ENCODE data around the gene SELENOO. TPM values are rescaled to one million over a fixed set of nuclear protein-coding genes. Genes with fewer than 3 reads are reported as not detected.

The SELENOO gene
- polyA plus RNA-seq, 1 donor: 20.6 TPM

GRCh38 chr22:50216684-50217520 is 16.1 kb downstream of the SELENOO start:
- no peak for DNase-seq

DNA sequence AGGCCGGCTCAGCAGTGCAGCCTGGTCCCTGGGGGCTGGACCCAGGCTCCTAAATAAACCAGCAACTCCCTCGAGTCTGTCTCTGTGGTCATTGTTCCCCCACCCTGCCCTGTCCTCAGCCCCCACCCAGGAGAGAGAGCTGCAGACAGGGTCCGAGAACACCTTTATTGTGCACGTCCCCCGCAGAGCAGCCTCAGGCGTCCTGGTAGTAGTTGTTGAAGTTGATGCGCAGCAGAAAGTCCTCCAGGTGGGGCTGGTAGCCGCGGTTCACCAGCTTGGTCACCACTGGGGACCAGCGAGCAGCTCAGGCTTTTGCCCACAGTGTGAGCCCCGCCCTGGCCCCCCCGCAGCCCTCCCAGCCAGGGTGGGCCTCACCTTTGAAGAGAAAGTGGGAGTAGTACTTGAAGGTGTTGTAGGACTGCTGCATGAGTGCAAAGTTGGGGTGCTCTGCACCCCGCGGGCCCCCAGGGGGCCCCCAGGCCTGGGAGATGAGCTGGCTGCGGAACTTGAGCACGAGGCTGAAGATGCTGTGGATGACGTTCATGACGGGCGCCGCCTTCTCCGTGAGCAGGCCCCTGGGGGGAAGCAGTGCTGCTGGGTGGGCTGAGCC is 16.8 kb downstream of the SELENOO start:
- DNase-seq: no peak

DNA sequence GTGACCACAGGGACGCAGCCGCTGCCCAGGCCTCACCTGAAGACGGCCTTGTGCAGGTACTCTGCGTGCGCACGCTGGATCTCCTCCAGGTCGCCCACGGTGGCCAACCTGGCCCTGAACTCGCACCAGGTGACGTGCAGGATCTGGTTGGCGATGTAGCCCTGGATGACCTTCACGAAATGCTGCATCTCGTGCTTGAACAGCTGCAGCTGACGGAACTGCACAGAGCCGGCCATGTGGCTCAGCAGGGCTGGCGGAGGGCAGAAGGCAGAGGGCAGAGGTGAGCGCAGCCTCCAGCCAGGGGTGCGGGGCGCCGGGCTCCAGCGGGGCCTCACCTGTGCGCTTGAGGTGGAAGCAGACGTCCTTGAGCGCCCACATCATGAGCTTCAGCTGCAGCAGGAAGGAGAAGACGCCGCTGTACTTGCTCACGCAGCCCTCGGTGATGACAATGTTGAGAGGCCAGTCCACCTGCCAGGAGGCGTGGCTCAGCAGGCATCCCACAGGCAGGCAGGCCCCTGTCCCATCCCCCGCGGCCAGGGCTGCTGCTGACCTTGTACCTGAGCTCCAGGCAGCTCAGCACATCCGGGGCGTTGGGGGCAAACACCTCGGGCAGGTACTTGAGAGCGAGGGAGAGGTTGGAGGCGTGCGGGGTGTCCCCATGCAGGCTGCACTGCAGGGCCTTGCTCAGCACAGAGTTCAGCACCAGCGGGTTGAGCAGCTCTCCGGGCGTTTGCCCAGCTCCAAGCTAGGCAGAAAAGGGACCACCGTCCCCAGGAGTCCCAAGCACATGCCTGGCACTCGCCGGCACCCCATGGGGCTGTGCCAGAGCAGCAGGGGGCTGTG is 17.6 kb downstream of the SELENOO start:
- no peak for DNase-seq

DNA sequence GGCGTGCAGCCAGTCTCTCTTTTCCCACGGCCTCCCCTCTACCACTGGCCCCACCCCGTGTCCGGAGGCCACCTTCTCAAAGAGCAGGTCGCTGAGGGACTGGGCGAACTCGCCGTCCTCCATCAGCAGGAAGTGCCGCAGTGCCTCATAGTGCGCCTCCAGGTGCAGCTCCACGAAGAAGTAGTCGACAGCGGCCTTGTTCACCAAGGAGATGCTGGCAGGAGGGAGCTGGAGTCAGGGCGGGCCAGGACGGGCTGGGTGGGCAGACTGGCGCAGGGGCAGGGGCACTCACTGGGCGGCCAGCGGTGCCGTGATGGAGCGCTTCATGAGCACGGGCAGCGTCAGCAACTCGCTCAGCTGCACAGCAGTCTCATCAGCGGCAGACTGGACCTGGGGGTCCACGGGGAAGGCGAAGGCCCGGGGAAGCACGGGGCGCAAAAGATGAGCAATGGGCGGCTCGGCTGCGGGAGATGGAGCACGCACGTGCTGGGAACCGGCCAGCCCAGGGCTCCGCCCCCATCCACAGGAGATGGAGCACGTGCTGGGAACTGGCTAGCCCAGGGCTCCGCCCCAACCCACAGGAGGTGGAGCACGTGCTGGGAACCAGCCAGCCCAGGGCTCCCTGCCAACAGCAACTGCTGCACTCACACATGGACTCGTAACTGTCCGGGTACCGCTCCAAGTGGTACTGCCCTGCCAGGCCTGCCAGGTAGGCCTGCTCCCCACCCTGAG is 18.4 kb downstream of the SELENOO start:
- no peak for DNase-seq

DNA sequence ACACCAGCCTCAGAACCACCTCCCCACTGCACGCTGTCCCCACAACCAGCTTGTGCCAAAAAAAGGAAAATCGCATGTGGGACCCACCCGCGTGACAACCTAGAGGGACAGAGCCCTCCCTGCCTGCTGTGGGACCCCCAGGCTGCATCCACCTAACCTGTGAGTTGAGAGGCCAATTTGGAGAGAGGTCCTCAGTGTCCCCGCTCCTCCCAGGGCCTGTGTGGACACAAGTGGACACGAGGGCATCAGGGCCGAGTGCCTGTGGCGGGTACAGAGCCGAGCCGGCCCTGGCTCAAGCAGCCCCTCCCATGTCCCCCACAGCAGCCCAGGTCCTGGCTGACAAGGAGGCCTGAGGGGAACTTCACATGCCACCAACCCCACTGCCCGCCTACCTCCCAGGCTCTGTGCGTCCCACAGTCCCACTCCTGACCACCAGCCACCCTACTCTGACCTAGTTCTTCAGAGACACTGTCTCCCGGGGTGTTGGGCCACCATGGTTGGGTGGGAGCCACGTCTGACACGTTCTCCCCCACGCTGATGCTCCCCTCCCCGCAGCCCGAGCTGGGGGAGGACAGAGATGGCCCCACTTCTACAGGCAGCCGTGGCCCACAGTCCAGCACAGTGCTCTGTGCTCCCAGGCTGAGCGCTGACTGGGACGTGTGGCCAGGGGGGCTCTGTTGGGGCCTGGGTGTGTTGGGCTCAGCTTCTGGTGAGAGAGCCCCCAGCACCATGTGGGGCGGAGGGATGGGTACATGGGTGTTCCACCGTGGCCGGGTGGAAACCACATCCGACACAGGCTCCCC is 19.2 kb downstream of the SELENOO start:
- no peak for DNase-seq

GRCh38 chr22:50220603-50221409 is 20.0 kb downstream of the SELENOO start:
- no peak for DNase-seq

- no peak for DNase-seq
Observed at GRCh38 chr22:50221410-50222300, 20.8 kb downstream of the SELENOO start.

DNA sequence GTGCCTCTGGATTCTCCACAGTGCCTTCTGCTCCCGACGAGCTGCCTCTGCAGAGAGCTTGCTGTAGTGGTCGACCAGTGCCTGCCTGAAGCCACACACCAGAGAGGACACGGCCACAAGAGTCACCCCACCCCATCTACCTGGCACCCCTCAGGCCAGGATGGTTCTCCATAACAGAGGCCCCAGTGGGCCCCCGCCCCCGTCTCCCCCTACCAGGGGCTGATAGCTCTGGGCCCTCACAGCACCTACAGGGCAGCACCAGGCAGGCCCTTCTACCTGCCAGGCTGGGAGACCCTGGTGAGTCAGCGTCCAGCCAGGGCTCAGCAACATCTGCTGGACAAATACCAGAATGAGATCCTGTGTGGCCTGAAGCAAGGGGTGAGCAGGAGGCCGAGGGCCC is 21.7 kb downstream of the SELENOO start:
- no peak for DNase-seq

DNA sequence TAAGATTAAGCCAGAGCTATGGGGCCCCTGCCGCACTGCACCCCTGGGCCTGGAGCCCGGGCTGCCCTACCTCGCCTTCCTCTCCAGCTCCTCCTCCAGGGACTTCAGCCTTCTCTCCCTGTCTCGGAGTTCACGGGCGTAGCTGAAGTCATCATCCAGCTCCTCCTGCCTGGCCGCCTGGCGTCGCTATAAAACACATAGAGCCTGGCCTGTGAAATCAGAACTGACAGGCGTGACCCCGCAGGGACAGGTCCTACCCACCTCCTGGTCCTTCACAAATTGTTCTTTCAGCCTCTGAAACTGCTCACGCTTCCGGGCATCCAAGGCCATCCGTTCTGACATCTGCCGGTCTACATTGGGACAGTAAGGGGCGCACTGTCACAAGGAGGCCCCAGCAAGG is 23.3 kb downstream of the SELENOO start:
- DNase-seq: no peak

GRCh38 chr22:50225200-50225969 is 24.6 kb downstream of the SELENOO start:
- DNase-seq: no peak

DNA sequence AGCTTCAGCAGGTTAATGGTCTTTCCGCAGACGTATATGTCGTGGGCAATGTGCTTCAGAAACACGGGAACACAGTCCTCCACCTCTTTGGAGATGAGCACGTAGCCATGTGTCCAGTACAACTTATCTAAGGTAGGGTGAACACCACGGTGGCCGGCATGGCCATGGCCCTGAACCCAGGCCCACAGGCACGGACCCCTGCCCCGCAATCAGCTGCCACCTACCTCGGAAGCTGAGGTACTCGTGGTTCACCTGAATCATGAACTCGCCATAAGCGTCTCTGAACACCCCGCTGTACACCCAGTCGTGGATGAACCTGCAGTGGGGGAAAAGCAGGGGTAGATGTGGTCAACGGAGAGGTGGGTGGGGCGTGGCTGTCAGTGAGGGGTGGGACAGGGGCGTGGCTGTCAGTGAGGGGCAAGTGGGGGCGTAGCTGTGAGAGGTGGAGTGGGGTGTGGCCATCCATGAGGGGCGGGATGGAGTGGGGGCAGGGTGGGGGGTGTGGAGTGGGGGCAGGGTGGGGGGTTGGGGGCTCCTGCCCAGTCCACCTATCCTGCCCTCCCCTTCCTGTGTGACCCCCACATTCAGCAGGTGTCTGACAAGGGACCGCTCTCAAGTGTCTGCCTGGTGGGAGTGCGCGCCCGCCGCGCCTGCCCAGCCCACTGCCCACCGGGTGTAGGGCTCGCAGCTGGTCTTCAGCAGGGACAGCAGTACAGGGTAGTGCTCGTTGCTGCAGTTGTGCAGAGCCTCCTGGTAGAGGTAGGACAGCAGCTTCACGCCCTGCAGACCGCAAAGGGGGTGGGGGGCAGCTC is 25.5 kb downstream of the SELENOO start:
- DNase-seq: no peak

DNA sequence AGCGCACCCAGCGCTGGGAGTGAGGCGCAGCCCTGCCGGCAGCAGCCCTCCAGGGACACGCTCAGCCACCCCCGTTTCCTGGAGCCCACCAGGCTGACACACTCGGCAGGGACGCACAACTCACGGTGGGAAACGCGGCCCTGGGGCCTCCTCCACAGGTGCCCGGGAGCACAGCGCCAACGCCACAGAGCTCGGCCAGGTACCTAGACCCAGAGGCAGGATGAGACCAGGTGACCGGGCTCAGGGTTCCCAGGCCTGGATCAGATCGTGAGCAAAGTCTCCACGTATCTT is 26.0 kb downstream of the SELENOO start:
- DNase-seq: no peak

GRCh38 chr22:50227579-50228215 is 26.9 kb downstream of the SELENOO start:
- no peak for DNase-seq

GRCh38 chr22:50228366-50228765 is 27.6 kb downstream of the SELENOO start:
- DNase-seq: no peak

- DNase-seq: no peak
Observed at GRCh38 chr22:50229370-50229769, 28.6 kb downstream of the SELENOO start.

GRCh38 chr22:50232481-50233151 is 31.8 kb downstream of the SELENOO start:
- no peak for DNase-seq

DNA sequence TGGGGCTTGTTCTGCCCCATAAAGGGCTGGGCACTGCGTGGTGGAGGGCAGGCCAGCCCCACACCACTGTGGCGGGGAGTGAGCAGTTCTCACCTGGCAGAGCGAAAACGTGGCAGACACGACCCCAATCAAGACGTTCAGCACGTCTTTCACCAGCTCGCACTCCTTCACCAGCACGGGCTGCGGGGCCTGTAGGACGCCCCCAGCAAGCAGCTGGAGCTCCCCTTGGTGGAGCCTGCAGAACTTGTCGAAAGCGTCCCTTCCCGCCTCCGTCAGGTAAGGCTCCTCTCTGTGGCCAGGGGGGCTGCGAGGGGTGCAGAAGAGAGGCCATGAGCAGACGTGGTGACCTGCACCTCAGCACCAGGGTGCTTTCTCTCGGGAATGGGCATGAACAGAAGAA is 32.4 kb downstream of the SELENOO start:
- no peak for DNase-seq
